Breast epithelium (tissue), 3 donors: ENCODE results near the gene GPR35.

Experiments
- POLR2A ChIP-seq: fragments of 450-650 bp; IDR thresholded peaks from one replicate; pipeline ENCODE4 v1.6.1; 2016; ENCODE audit warnings: antibody characterized with exemption, mild to moderate bottlenecking, moderate library complexity
- POLR2AphosphoS5 ChIP-seq, 3 donors: sonication (generic); formaldehyde crosslinking; IDR thresholded peaks; one replicate each; pipeline ENCODE4 v1.6.1; 2017; ENCODE audit warnings: antibody characterized with exemption in 3 of 3
- TF ChIP-seq, protein P1 (sequence below), 3 donors: fragments of 450-650 bp; IDR thresholded peaks; one replicate each; pipeline ENCODE4 v1.5.1; 2016 to 2017; ENCODE audit warnings: antibody characterized with exemption in 3 of 3, mild to moderate bottlenecking in 3 of 3, moderate library complexity in 3 of 3

DNA sequence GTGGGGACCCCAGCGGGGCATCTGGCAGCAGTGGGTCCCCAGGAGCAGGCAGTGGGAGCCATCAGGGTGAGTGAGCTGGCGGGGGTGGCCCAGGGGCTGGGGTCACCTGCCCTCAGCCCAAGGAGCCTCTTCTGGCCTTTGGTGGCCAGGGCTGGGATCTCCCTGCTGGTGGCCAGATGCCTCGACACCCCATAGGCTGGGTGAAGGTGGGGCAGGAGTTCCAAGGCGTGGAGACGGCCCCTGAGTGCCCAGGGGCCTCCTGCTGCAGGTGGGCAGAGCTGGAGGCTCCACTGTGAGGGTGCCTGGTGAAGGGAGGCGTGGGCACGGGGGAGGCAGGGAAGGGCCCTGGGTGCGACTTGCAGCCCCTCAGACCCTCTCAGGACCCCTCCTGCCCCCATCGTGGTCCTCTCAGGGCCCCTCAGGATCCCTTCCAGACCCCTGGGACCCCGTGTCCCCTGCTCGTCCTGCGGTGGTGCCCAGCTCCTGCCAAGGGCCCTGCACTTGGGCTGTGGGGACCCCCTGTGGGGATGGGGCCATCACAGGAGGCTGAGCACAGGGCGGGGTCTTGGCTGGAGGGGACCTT lies 5.0 kb upstream of the GPR35 start:
- TF ChIP-seq, protein P1, sequence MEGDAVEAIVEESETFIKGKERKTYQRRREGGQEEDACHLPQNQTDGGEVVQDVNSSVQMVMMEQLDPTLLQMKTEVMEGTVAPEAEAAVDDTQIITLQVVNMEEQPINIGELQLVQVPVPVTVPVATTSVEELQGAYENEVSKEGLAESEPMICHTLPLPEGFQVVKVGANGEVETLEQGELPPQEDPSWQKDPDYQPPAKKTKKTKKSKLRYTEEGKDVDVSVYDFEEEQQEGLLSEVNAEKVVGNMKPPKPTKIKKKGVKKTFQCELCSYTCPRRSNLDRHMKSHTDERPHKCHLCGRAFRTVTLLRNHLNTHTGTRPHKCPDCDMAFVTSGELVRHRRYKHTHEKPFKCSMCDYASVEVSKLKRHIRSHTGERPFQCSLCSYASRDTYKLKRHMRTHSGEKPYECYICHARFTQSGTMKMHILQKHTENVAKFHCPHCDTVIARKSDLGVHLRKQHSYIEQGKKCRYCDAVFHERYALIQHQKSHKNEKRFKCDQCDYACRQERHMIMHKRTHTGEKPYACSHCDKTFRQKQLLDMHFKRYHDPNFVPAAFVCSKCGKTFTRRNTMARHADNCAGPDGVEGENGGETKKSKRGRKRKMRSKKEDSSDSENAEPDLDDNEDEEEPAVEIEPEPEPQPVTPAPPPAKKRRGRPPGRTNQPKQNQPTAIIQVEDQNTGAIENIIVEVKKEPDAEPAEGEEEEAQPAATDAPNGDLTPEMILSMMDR (IDR thresholded peaks at IDR 0.05), result no peak
- TF ChIP-seq POLR2A, result no peak
- TF ChIP-seq POLR2AphosphoS5 (IDR thresholded peaks at IDR 0.05), result no peak
